DMS153 (cell line): ENCODE data around the gene CSAD.

Experiments
- DNase-seq: peaks from one replicate; lab custom pipeline; 2025; lab: John Stamatoyannopoulos, UW

The CSAD gene

GRCh38 chr12:53199700-53200099 is 19.0 kb upstream of the CSAD start:
- no peak for DNase-seq

GRCh38 chr12:53198486-53199110 is 17.9 kb upstream of the CSAD start:
- DNase-seq = no peak

- no peak for DNase-seq
These were observed 16.4 kb upstream of the CSAD start for GRCh38 chr12:53197011-53197640.

- DNase-seq = no peak
These were observed 15.8 kb upstream of the CSAD start for GRCh38 chr12:53196486-53196885.

DNA sequence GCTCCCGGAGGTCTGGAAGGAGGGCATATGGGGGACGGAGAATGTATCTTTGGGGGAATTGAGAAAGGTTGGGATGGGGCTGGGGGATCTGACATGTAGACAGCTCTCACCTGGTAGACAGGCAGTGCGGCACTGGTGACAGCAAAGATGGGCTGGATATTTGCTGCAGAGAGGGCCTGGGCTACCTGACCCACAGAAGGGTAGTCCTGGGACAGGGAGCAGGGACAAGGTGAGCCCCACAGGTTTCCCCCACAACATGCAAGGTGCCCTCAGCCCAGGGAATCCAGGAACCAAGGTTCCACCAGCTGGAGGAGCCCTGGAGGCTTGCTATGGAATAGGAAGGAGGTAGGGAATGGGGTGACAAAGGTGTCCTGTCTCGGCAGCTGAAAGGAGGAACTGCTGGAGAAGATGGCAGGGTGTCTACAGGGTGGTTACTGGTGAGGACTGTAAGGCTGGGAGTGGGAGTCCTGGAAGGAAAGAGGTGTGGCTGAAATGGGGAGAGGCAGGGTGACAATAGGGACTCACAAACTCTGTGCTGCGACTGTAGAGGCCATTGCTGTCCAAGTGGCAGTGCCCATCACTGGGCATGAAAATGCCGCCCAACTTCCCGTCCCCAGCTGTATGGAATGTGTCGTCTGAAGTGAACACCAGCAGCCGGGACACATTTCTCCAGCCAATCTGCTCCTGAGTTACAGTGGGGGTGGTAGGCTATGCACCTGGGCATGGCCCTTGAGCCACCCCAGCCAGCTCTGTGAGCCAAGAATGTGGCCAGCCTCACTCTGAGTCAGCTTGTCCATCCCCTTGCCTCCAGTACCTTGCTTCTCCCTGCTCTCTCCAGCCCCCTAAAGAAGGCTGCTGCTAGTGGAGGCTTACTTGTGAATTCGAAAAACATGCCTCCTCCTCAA is 15.0 kb upstream of the CSAD start:
- no peak for DNase-seq

DNA sequence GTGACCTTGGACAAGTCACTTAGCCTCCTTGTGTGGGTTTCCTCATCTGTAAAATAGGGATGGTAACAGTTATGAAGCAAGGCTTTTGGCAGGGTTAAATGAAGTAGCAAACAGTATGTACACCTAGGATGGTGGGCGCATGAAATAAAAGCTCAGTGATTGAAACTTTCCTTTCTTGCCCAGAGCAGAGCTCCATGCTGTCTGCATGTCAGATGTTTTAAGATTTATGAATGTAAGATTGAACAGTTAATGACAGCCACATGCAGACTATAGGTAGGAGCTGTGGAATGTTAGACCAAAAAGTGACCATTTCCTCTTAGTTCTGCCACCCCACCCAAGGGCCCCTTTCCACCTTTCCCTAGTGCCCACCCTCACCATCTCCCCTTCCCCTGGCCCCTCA is 14.2 kb upstream of the CSAD start:
- DNase-seq = no peak

- no peak for DNase-seq
These were observed 13.4 kb upstream of the CSAD start for GRCh38 chr12:53193985-53194716.

- DNase-seq = no peak
These were observed 12.3 kb upstream of the CSAD start for GRCh38 chr12:53193040-53193439.

- no peak for DNase-seq
These were observed 11.9 kb upstream of the CSAD start for GRCh38 chr12:53192531-53193021.

DNA sequence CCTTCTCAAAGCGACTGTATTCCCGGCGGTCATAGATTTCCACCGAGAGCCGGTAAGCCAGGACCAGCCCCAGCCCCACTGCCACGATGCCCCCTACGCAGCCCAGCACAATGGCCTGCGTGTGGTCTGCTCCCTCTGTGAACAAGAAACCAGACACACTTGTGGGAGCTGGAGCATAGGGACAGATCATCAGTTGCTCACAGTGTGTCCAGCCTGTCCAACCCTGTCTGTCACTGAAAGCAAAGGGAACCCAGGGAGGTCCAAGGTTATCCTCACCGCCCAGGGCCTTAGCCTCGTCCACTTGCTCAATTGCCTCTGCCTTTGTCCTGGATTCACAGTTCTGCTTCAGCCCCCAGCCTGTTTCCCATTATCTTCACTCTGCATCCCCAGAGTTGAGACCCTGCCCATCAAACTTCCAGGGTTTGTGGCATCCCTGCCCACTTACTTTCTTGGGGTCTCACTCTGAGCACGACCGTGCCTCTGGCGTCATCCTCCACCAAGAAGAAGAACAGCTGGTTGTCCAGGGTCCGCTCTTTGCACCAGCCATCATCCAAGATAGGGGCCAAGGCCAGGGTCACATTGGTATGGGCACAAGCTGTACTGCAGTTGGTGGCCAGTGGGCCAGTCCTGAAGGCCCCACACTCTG is 11.3 kb upstream of the CSAD start:
- no peak for DNase-seq

GRCh38 chr12:53191096-53191884 is 10.6 kb upstream of the CSAD start:
- no peak for DNase-seq

DNA sequence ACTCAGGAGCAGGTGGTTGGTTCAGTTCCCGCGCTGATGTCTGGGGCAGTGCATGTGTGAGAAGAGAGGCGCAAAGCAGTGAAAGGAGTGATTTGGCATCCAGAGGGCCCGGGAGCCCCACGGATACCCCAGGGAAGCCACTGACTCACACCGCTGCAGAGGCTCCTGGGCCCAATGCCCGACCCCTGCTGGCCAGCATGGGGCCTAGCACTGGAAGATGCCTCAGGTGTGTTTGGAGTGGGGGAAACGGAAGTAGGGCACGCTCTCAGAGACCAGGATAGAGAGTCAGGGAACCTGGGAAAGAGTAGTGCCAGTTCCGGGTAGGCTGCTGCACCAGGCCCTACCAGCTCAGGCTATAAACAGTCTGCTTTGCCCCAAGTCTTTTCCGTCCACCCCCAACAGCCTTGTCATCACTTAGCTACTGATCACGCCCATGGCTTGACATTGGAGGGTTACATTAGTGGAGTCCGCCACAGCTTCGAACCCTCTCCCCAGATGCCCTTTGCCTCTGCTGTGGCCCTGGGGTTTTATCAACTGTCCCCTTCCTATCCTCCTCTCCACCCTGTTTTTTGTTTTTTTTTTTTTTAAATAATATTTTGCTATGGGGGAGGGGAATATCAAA is 9.5 kb upstream of the CSAD start:
- no peak for DNase-seq

DNA sequence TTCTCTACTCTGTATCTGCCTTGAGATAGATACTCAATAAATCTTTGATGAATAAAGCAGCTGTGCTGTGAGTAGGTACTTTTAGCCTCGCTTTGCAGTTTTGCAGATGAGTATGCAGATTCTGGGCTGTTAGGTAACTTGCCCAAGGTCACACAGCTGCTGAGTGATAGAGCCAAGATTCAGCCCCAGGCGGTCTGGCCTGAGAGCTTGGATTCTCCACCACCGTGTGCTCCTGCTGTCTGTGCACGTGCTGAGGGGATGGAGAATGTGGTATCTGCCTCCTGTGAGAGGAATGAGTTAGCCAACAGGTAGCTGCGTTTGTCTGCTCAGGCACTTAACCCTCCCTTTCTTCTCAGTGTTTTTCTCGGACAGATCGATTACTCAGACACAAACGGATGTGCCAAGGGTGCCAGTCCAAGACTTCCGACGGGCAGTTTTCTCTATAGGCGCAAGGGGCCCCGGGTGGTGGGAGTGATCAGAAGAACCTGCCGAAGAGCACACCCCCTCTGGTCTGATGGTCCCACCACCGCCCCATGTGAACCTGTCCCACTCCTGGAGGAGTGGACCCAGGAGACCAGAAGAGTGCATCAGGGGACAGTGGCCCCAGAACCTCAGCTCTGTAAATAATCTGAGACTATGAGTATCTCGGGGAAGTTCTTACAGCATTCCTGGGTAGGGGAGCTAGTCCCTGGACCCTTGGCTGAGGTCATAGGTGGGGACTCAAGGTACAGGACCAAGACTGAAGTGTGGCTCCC is 6.6 kb upstream of the CSAD start:
- DNase-seq = no peak

- no peak for DNase-seq
These were observed 6.0 kb upstream of the CSAD start for GRCh38 chr12:53186745-53187144.

DNA sequence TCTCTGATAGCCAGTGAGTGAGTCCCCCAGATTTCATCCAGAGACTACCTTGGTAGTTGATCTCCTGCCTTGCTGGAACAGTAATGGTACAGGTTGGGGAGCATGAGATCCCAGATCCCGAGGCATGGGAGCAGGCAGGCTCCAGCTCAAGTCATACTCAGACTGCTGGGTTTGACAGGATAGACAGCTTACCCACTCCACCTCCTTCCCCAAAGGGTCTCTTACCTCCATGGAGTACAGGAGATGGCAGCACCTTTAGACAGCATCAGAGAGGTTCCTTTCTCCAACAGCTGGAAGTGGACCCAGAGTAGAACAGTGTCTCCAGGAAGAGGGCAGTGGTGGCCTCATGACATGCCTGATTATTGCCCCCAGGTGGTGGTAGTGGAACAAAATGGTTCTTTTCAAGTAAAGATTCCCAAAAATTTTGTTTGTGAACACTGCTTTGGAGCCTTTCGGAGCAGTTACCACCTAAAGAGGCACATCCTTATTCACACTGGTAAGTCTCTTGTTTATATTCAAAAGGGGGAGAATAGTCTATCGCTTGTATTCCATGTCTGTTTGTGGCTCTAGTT is 4.9 kb upstream of the CSAD start:
- DNase-seq = no peak

- no peak for DNase-seq
These were observed 4.1 kb upstream of the CSAD start for GRCh38 chr12:53184828-53185227.

- no peak for DNase-seq
These were observed 2.2 kb upstream of the CSAD start for GRCh38 chr12:53182903-53183302.

- DNase-seq = no peak
These were observed 1.2 kb upstream of the CSAD start for GRCh38 chr12:53181935-53182334.

DNA sequence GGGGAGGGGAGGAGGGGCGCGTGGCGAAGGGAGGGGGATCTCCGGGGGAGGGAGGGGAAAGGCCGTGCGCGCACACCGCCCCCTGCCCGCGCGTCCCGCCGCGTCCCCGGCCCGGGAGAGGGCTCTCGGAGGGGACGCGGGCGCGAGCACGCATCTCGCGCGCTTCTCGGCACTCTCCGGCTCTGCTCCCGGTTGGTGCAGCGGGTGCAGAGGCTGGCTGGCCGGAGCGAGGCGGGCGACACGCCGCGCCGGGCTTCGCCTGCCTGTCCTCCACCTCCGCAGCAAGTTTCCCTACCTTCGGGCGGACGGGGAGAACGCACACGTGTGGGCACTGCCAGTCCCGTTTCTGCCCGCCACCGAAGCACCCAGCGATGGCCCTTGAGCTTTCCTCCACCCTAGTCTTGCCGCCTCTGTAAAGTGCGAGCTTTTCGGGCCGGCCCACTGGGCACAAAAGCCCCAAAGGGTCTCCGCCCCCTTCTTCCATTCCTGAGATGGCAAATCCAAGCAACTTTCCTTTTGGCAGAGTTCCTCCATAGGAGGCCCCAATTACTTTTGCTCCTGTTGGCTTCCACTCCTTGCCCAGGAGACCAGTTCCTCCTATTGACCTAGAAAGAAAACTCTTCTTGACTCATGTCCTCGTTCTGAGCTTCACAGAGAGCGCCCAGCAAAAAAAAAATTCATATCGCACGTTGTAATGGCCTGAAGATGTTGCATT is 363 bp upstream of the CSAD start:
- peak; percentile 71 for DNase-seq
